GM12874 (cell line): ENCODE results near the gene PLCG1.

Source experiments
- CTCF ChIP-seq: IDR thresholded peaks from 2 replicates; pipeline ENCODE4 v1.5.1; 2011; ENCODE audit warnings: low read depth, mild to moderate bottlenecking, control low read depth, low read length, moderate library complexity; ENCODE audit not compliant: insufficient read depth

Gene PLCG1

GRCh38 chr20:41142245-41142644, 4.9 kb downstream of the PLCG1 start:
- TF ChIP-seq CTCF, result no peak

GRCh38 chr20:41142919-41143318, 5.6 kb downstream of the PLCG1 start:
- TF ChIP-seq CTCF, result no peak

GRCh38 chr20:41143354-41143753, 6.0 kb downstream of the PLCG1 start:
- TF ChIP-seq CTCF, result no peak

GRCh38 chr20:41145317-41145716, 8.0 kb downstream of the PLCG1 start:
- no peak for TF ChIP-seq CTCF

- TF ChIP-seq CTCF, result no peak
Observed at GRCh38 chr20:41145821-41146620, 8.7 kb downstream of the PLCG1 start.

GRCh38 chr20:41147767-41148191, 10.4 kb downstream of the PLCG1 start:
- no peak for TF ChIP-seq CTCF

GRCh38 chr20:41148942-41149341, 11.6 kb downstream of the PLCG1 start:
- TF ChIP-seq CTCF, result no peak

- TF ChIP-seq CTCF, result no peak
Observed at GRCh38 chr20:41150664-41151063, 13.3 kb downstream of the PLCG1 start.
